ENCODE measurements around the gene CARNS1. TPM values are rescaled to one million over a fixed set of nuclear protein-coding genes. Genes with fewer than 3 reads are reported as not detected.

The CARNS1 gene
- total RNA-seq, 3 donors from 2014 or later (not counting 1 experiment from before 2014, with no cell fraction given), result 25.0 to 29.0 (median 25.0) TPM

GRCh38 chr11:67396587-67397389 is 18.7 kb upstream of the CARNS1 start:
- no peaks in the 10 kb centered on the region for H3K9me3 Mint-ChIP-seq
- DNase-seq, result peak in 1 of 2 donors; percentile 58

DNA sequence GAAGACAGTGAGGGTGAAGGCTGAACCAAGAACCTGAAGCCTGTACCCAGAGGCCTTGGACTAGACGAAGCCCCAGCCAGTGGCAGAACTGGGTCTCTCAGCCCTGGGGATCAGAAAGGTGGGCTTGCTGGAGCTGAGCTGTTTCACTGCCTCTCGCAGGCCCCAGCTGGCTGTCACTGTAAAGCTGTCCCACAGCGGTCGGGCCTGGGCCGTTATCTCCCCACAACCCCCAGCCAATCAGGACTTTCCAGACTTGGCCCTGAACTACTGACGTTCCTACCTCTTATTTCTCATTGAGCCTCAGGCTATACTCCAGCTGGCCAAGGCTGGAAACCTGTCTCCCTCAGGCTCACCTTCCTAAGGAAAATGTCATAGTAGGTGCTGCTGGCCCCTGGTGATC is 17.9 kb upstream of the CARNS1 start:
- 75% methylated on average over 6 of the region's 6 CpGs for WGBS (ENCODE audit: insufficient coverage)
- TF ChIP-seq, protein P1, sequence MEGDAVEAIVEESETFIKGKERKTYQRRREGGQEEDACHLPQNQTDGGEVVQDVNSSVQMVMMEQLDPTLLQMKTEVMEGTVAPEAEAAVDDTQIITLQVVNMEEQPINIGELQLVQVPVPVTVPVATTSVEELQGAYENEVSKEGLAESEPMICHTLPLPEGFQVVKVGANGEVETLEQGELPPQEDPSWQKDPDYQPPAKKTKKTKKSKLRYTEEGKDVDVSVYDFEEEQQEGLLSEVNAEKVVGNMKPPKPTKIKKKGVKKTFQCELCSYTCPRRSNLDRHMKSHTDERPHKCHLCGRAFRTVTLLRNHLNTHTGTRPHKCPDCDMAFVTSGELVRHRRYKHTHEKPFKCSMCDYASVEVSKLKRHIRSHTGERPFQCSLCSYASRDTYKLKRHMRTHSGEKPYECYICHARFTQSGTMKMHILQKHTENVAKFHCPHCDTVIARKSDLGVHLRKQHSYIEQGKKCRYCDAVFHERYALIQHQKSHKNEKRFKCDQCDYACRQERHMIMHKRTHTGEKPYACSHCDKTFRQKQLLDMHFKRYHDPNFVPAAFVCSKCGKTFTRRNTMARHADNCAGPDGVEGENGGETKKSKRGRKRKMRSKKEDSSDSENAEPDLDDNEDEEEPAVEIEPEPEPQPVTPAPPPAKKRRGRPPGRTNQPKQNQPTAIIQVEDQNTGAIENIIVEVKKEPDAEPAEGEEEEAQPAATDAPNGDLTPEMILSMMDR (IDR thresholded peaks at IDR 0.05), result no peak
- Histone ChIP-seq H3K36me3 (ENCODE audit: control insufficient read depth, insufficient read depth, low read length) (peaks cover 54% of the 10 kb centered on the region), H3K4me1 (ENCODE audit: control insufficient read depth, insufficient read depth, low read length) (peaks cover 62% of the 10 kb centered on the region), H3K27me3 (ENCODE audit: control insufficient read depth, insufficient read depth, low read length) (no peaks in the 10 kb centered on the region), H3K9me3 (ENCODE audit: control insufficient read depth, insufficient read depth, low read length) (no peaks in the 10 kb centered on the region), H3K27ac (ENCODE audit: low read length) (no peak overlapping the region), H3K4me3 (ENCODE audit: low read length) (no peak overlapping the region)
- Mint-ChIP-seq H3K4me1 (peaks cover 25 to 45% of the 10 kb centered on the region in 2 donors), H3K4me3 (peak overlapping the region; percentile 65), H3K36me3 (no peaks in the 10 kb centered on the region), H3K9me3 (no peaks in the 10 kb centered on the region), H3K27me3 (ENCODE audit: low read depth in 2 of 2) (no peaks in the 10 kb centered on the region), H3K27ac (peak overlapping the region; percentile 64 to 88)
- intact Hi-C loops (cut with micrococcal nuclease), result no loop called here
- no peak for DNase-seq
- no peak for ATAC-seq

More at GRCh38 chr11:67396587-67397389, 18.7 kb upstream of the CARNS1 start:
- H3K9me3 ChIP-seq (ENCODE audit: control insufficient read depth, insufficient read depth, low read length), result no peaks in the 10 kb centered on the region
- H3K4me3 ChIP-seq (ENCODE audit: low read length), result no peak overlapping the region
- intact Hi-C loops (cut with micrococcal nuclease), result no loop called here
- H3K27ac ChIP-seq (ENCODE audit: low read length), result peak overlapping the region; percentile 9
- ATAC-seq, result no peak
- H3K4me1 Mint-ChIP-seq, result peaks cover 29 to 50% of the 10 kb centered on the region in 2 donors
- peaks cover 54% of the 10 kb centered on the region for H3K36me3 ChIP-seq (ENCODE audit: control insufficient read depth, insufficient read depth, low read length)
- no peaks in the 10 kb centered on the region for H3K27me3 Mint-ChIP-seq (ENCODE audit: low read depth in 2 of 2)
- WGBS (ENCODE audit: insufficient coverage), result 10% methylated on average over 11 of the region's 13 CpGs
- H3K36me3 Mint-ChIP-seq, result no peaks in the 10 kb centered on the region
- H3K27me3 ChIP-seq (ENCODE audit: control insufficient read depth, insufficient read depth, low read length), result no peaks in the 10 kb centered on the region
- no peak overlapping the region for H3K4me3 Mint-ChIP-seq
- TF ChIP-seq, protein P1 (IDR thresholded peaks at IDR 0.05), result no peak
- H3K4me1 ChIP-seq (ENCODE audit: control insufficient read depth, insufficient read depth, low read length), result peaks cover 61% of the 10 kb centered on the region
- peak overlapping the region; percentile 68 to 88 for H3K27ac Mint-ChIP-seq

DNA sequence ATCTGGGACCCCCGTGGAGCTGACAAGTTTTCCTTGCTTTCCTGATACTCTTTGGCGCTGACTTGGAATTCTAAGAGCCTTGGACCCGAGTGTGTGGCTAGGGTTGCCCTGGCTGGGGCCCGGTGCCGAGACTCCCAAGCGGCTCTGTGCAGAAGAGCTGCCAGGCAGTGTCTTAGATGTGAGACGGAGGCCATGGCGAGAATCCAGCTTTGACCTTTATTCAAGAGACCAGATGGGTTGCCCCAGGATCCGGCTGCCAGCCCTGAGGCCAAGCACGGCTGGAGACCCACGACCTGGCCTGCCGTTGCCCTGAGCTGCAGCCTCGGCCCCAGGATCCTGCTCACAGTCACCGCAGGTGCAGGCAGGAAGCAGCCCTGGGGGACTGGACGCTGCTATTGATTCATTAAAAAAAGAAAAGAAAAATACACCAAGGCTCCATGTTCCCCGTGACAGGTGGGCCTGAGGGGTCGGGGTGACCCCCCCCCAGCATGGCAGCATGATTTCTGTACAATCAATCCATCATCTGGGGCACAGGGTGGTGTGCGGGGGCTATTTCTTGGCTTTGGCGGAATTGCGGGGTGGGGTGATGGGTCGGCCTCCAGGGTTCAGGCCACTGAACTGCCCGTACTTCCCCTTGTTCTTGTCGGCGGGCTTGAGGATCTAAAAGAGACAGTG is 17.4 kb upstream of the CARNS1 start:
- peaks cover 21 to 40% of the 10 kb centered on the region in 2 donors for H3K4me1 Mint-ChIP-seq
- TF ChIP-seq, protein P1 (IDR thresholded peaks at IDR 0.05), result no peak
- ATAC-seq, result no peak

More for the DNA sequence above, 17.4 kb upstream of the CARNS1 start:
- H3K4me1 ChIP-seq (ENCODE audit: control insufficient read depth, insufficient read depth, low read length), result peaks cover 64% of the 10 kb centered on the region
- peaks cover 54% of the 10 kb centered on the region for H3K36me3 ChIP-seq (ENCODE audit: control insufficient read depth, insufficient read depth, low read length)
- Mint-ChIP-seq H3K36me3 (no peaks in the 10 kb centered on the region), H3K9me3 (no peaks in the 10 kb centered on the region), H3K27me3 (ENCODE audit: low read depth in 2 of 2) (no peaks in the 10 kb centered on the region), H3K4me3 (peak overlapping the region; percentile 65), H3K27ac (peak overlapping the region; percentile 29 to 64)
- no peak overlapping the region for H3K27ac ChIP-seq (ENCODE audit: low read length)
- no peak overlapping the region for H3K4me3 ChIP-seq (ENCODE audit: low read length)
- no peaks in the 10 kb centered on the region for H3K9me3 ChIP-seq (ENCODE audit: control insufficient read depth, insufficient read depth, low read length)
- DNase-seq, result no peak
- 91% methylated on average over 24 of the region's 24 CpGs for WGBS (ENCODE audit: insufficient coverage)
- intact Hi-C loops (cut with micrococcal nuclease), result no loop called here
- H3K27me3 ChIP-seq (ENCODE audit: control insufficient read depth, insufficient read depth, low read length), result no peaks in the 10 kb centered on the region
